HG03066 (cell line): ENCODE measurements around the gene MCTP2.
"Not testable (repeated sequence)": the region's sequence is repeated elsewhere in the genome, so short reads cannot be mapped to it uniquely, and the experiment has no call there.

Source experiments
- ATAC-seq: cut with Tn5 transposase; IDR thresholded peaks from one replicate; pipeline ENCODE4 v1.9.1; 2021; ENCODE audit warnings: low read depth; ENCODE audit not compliant: unreplicated experiment

MCTP2 gene

DNA sequence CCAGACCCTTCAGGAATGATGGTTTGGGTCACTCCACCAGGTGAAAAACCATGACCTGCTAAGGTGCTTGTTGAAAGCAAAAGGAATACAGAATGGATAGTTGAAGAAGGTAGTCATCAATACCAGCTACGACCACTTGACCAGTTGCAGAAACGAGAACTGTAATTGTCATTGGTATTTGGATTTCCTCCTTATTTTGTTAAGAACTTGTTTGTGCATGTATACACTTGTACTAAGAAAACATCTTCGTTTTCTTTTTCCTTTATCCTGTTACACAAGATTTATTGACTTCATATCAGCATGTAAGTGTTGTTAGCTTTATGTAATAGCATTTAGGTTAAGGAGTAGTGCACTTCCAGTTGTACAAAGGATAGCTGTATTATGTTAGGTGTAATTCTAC lies 261.8 kb downstream of the MCTP2 start:
- ATAC-seq, result no peak

DNA sequence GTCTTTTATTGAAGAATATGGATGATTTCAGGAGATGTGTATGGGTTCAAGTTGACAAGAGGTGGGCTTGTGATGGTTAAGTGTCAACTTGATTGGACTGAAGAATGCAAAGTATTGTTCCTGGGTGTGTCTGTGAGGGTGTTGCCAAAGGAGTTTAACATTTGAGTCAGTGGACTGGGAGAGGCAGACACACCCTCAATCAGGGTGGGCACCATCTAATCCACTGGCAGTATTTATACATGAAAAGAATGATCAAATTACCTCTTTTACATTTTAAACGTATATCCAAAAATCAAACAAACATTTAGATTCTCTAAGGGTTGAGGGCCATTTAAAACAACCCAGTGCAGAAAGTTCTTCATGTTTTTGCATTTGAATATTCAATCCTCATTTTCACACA lies 262.2 kb downstream of the MCTP2 start:
- not testable (repeated sequence) for ATAC-seq

GRCh38 chr15:94494732-94495131 lies 263.4 kb downstream of the MCTP2 start:
- ATAC-seq, result no peak

- ATAC-seq, result no peak
Measured at GRCh38 chr15:94503293-94503692, 271.9 kb downstream of the MCTP2 start.

DNA sequence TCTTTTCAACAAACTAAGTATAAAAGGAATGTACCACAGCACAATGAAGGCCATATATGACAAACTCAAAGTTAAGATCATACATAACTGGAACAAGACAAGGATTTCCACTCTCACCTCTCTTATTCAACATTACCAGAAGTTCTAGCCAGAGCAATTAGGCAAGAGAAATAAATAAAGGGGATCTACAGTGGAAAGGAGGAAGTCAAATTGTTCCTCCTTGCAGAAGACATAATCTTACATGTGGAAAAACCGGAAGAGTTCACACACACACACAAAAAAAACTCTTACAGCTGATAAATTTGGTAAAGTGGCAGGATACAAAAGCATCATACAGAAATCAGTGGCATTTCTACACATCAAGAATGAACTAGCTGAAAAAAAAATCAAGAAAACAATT lies 277.9 kb downstream of the MCTP2 start:
- ATAC-seq, result no peak

- ATAC-seq, result no peak
Measured at GRCh38 chr15:94522125-94522524, 290.8 kb downstream of the MCTP2 start.

DNA sequence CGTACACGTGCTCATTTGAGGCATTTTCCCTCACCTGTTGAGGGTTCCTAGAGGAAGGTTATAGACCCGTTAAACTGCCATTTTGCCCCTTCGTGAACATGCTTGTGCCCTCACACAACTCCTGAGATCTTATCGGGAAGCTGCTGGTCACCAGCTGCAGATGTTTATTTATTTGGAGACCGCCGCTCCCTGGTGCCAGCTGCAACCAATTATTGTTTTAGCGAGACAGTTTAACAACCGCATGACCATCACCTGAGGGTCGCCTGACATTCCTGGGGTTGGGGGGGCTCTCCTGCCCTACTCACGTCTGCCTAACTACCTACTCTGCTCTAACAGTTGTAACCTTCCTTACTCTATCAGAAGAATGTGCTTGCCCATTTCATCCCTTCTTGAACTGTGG lies 292.5 kb downstream of the MCTP2 start:
- no peak for ATAC-seq

- no peak for ATAC-seq
Measured at GRCh38 chr15:94524565-94524964, 293.2 kb downstream of the MCTP2 start.

- ATAC-seq, result peak; percentile 62
Measured at GRCh38 chr15:94526071-94526689, 294.8 kb downstream of the MCTP2 start.

- ATAC-seq, result no peak
Measured at GRCh38 chr15:94532226-94532625, 300.9 kb downstream of the MCTP2 start.
